ENCODE data around the gene THADA.

DNA sequence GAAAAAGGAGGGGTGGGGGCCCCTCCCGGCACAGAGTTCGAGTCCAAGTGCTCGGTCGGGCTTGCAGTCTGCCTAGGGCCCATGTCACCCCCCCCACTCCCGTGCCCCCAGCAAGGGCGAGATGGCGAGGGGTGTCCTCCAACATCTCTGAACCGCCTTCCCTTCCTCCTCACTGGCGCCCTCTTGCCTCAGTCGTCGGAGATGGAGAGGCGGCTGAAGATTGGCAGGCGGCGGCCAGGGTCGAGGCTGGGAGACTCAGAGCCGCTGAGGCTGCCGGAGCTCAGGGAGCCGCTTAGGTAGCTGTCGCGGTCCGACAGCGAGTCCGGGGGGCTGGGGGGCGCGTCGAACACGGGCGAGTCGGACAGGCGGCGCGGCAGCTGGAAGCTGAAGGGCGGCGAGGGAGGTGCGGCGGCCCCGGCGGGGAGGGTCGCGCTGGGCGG, 371.7 kb downstream of the THADA start:
- TF ChIP-seq EZH2 (IDR thresholded peaks at IDR 0.05; ENCODE audit: borderline replicate concordance, low read depth, low read length, severe bottlenecking) (no peak), GATA2 (IDR thresholded peaks at IDR 0.05; ENCODE audit: insufficient read depth, insufficient read length, low read depth, low read length) (no peak), POLR2A (IDR thresholded peaks at IDR 0.05; ENCODE audit: low read depth, low read length) (no peak), JUN (IDR thresholded peaks at IDR 0.05; ENCODE audit: borderline replicate concordance, insufficient read depth, insufficient read length, low read depth) (no peak), POLR2AphosphoS5 (IDR thresholded peaks at IDR 0.05; ENCODE audit: insufficient read depth, low read depth, low read length) (no peak), MYC (IDR thresholded peaks at IDR 0.05; ENCODE audit: low read depth, low read length) (no peak), FOS (IDR thresholded peaks at IDR 0.05; ENCODE audit: borderline replicate concordance, insufficient read depth, low read length) (no peak)
- TF ChIP-seq, protein P1, sequence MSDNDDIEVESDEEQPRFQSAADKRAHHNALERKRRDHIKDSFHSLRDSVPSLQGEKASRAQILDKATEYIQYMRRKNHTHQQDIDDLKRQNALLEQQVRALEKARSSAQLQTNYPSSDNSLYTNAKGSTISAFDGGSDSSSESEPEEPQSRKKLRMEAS (IDR thresholded peaks at IDR 0.05; ENCODE audit: insufficient read depth, insufficient read length), result no peak
- TF ChIP-seq, protein P2, sequence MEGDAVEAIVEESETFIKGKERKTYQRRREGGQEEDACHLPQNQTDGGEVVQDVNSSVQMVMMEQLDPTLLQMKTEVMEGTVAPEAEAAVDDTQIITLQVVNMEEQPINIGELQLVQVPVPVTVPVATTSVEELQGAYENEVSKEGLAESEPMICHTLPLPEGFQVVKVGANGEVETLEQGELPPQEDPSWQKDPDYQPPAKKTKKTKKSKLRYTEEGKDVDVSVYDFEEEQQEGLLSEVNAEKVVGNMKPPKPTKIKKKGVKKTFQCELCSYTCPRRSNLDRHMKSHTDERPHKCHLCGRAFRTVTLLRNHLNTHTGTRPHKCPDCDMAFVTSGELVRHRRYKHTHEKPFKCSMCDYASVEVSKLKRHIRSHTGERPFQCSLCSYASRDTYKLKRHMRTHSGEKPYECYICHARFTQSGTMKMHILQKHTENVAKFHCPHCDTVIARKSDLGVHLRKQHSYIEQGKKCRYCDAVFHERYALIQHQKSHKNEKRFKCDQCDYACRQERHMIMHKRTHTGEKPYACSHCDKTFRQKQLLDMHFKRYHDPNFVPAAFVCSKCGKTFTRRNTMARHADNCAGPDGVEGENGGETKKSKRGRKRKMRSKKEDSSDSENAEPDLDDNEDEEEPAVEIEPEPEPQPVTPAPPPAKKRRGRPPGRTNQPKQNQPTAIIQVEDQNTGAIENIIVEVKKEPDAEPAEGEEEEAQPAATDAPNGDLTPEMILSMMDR (IDR thresholded peaks at IDR 0.05; ENCODE audit: extremely low read depth in 1 of 2, insufficient read depth in 1 of 2, low read depth in 1 of 2, low read length in 2 of 2), result peak; percentile 32 to 64

Data from endothelial cell of umbilical vein (primary cell).